WTC11 (cell line): ENCODE results near the gene SAP30BP. TPM values are rescaled to one million over a fixed set of nuclear protein-coding genes. Genes with fewer than 3 reads are reported as not detected.

ENCODE experiments used
- ATAC-seq: fragments of 200-7000 bp; cut with Tn5 transposase; 2 replicates; pipeline ENCODE4 v1.10.0; 2021; ENCODE audit warnings: mild to moderate bottlenecking, moderate library complexity
- CTCF ChIA-PET: fragments of 300-600 bp; sonication (Branson Sonifier 250); formaldehyde crosslinking; loops from one replicate; lab custom pipeline; 2021; ENCODE audit warnings: antibody characterized with exemption; lab: Charles Lee
- POLR2A ChIA-PET: fragments of 350-600 bp; sonication (Branson Sonifier 250); formaldehyde crosslinking; loops from one replicate; lab custom pipeline; 2021; ENCODE audit warnings: antibody characterized with exemption; lab: Charles Lee
- DNase-seq: peaks from one replicate; pipeline ENCODE4 v3.0.0; 2021; ENCODE audit warnings: low spot score
- H3K27ac Mint-ChIP-seq: 2 replicates; pipeline ENCODE4 v1.8.0; 2021; ENCODE audit warnings: mixed read lengths
- H3K27me3 Mint-ChIP-seq: 2 replicates; pipeline ENCODE4 v1.8.0; 2021; ENCODE audit warnings: low read depth, mild to moderate bottlenecking, moderate library complexity, mixed read lengths
- H3K36me3 Mint-ChIP-seq: 2 replicates; pipeline ENCODE4 v1.8.0; 2021; ENCODE audit warnings: mixed read lengths
- H3K4me1 Mint-ChIP-seq: 2 replicates; pipeline ENCODE4 v1.8.0; 2022; ENCODE audit warnings: mixed read lengths
- H3K4me3 Mint-ChIP-seq: 2 replicates; pipeline ENCODE4 v1.8.0; 2021; ENCODE audit warnings: mild to moderate bottlenecking, moderate library complexity, mixed read lengths
- H3K9me3 Mint-ChIP-seq: 2 replicates; pipeline ENCODE4 v1.8.0; 2021; ENCODE audit warnings: mixed read lengths
- CBFB ChIP-seq: sonication (generic); formaldehyde crosslinking; IDR thresholded peaks from 2 replicates; pipeline ENCODE4 v1.8.1; 2022; ENCODE audit warnings: mild to moderate bottlenecking, low read depth, missing genetic modification reagents
- CREB1 ChIP-seq: sonication (generic); formaldehyde crosslinking; IDR thresholded peaks from 2 replicates; pipeline ENCODE4 v1.8.0; 2023; ENCODE audit warnings: mild to moderate bottlenecking, missing genetic modification reagents
- ESRRA ChIP-seq: sonication (generic); formaldehyde crosslinking; IDR thresholded peaks from 2 replicates; pipeline ENCODE4 v1.8.1; 2022; ENCODE audit warnings: mild to moderate bottlenecking, missing genetic modification reagents, borderline replicate concordance
- GABPB1 ChIP-seq: sonication (generic); formaldehyde crosslinking; IDR thresholded peaks from 2 replicates; pipeline ENCODE4 v1.8.1; 2023; ENCODE audit warnings: mild to moderate bottlenecking, missing genetic modification reagents
- IRF2 ChIP-seq: sonication (generic); formaldehyde crosslinking; IDR thresholded peaks from 2 replicates; pipeline ENCODE4 v1.8.0; 2022; ENCODE audit warnings: low read depth, missing genetic modification reagents, borderline replicate concordance
- JAZF1 ChIP-seq: fragments of 250-450 bp; sonication (Bioruptor Pico); IDR thresholded peaks from 2 replicates; pipeline ENCODE4 v1.9.0; 2021; ENCODE audit warnings: moderate library complexity, mild to moderate bottlenecking, inconsistent platforms
- JUN ChIP-seq: sonication (generic); formaldehyde crosslinking; IDR thresholded peaks from 2 replicates; pipeline ENCODE4 v1.8.0; 2023; ENCODE audit warnings: mild to moderate bottlenecking, missing genetic modification reagents
- NFE2L1 ChIP-seq: sonication (generic); formaldehyde crosslinking; IDR thresholded peaks from 2 replicates; pipeline ENCODE4 v1.8.1; 2023; ENCODE audit warnings: missing genetic modification reagents
- NR2C2 ChIP-seq: sonication (generic); formaldehyde crosslinking; IDR thresholded peaks from 2 replicates; pipeline ENCODE4 v1.8.0; 2022; ENCODE audit warnings: mild to moderate bottlenecking, missing genetic modification reagents
- TEAD1 ChIP-seq: sonication (generic); formaldehyde crosslinking; IDR thresholded peaks from 2 replicates; pipeline ENCODE4 v1.8.0; 2022; ENCODE audit warnings: mild to moderate bottlenecking, missing genetic modification reagents
- TEAD4 ChIP-seq: sonication (generic); formaldehyde crosslinking; IDR thresholded peaks from 2 replicates; pipeline ENCODE4 v1.8.0; 2022; ENCODE audit warnings: mild to moderate bottlenecking, missing genetic modification reagents
- ZNF138 ChIP-seq: sonication (generic); formaldehyde crosslinking; conservative IDR thresholded peaks from 2 replicates; pipeline ENCODE4 v1.8.1; 2022; ENCODE audit warnings: mild to moderate bottlenecking, moderate library complexity, missing genetic modification reagents
- ZNF423 ChIP-seq: fragments of 250-450 bp; sonication (Bioruptor Pico); IDR thresholded peaks from 2 replicates; pipeline ENCODE4 v2.1.2; 2022; ENCODE audit warnings: mild to moderate bottlenecking, moderate library complexity
- ZNF671 ChIP-seq: fragments of 250-450 bp; sonication (Bioruptor Pico); IDR thresholded peaks from 2 replicates; pipeline ENCODE4 v1.8.0; 2021; ENCODE audit warnings: mild to moderate bottlenecking
- total RNA-seq: library from RNA; stranded (reverse); gene quantifications from 3 replicates; pipeline ENCODE4 v1.2.3, GENCODE V29; 2021
- TF ChIP-seq, protein P1 (sequence below): sonication (generic); formaldehyde crosslinking; IDR thresholded peaks from 2 replicates; pipeline ENCODE4 v1.8.0; 2022; ENCODE audit warnings: mild to moderate bottlenecking, missing genetic modification reagents
- TF ChIP-seq, protein P2 (sequence below): sonication (generic); formaldehyde crosslinking; IDR thresholded peaks from 2 replicates; pipeline ENCODE4 v1.8.1; 2023; ENCODE audit warnings: mild to moderate bottlenecking, missing genetic modification reagents, moderate library complexity
- TF ChIP-seq, protein P3 (sequence below): fragments of 250-450 bp; sonication (Bioruptor Pico); IDR thresholded peaks from 2 replicates; pipeline ENCODE4 v1.9.0; 2021; ENCODE audit warnings: mild to moderate bottlenecking
- TF ChIP-seq, protein P4 (sequence below): sonication (generic); formaldehyde crosslinking; IDR thresholded peaks from 2 replicates; pipeline ENCODE4 v1.8.1; 2023; ENCODE audit warnings: mild to moderate bottlenecking, missing genetic modification reagents
- TF ChIP-seq, protein P5 (sequence below): sonication (generic); formaldehyde crosslinking; IDR thresholded peaks from 2 replicates; pipeline ENCODE4 v1.8.1; 2022; ENCODE audit warnings: low read depth, mild to moderate bottlenecking, moderate library complexity, missing genetic modification reagents, borderline replicate concordance
- TF ChIP-seq, protein P6 (sequence below): sonication (generic); formaldehyde crosslinking; IDR thresholded peaks from 2 replicates; pipeline ENCODE4 v1.8.0; 2023; ENCODE audit warnings: mild to moderate bottlenecking, missing genetic modification reagents

The SAP30BP gene
- total RNA-seq, 1 experiment from 2014 or later = 86.8 TPM

DNA sequence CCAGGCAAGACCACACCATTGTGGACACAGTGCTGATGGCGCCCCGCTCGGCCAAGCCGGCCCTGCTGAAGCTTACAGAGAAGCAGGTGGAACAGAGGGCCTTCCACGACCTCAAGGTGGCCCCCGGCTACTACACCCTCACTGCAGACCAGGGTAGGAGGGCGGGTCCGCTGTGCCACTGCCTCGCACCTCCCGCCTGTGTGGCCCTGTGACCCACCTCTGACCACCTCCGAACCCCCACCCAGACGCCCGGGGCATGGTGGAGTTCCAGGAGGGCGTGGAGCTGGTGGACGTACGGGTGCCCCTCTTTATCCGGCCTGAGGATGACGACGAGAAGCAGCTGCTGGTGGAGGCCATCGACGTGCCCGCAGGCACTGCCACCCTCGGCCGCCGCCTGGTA is 75.2 kb downstream of the SAP30BP start:
- no peak for ATAC-seq
- CTCF ChIA-PET = interaction anchor here (0.5 to 1.6 kb wide), 4 partner anchors 10 to 109 kb away, joined by 3 to 9 read pairs (median 4); partner anchors contain the start of gene SMIM5
- no peaks in the 10 kb centered on the region for H3K27me3 Mint-ChIP-seq

DNA sequence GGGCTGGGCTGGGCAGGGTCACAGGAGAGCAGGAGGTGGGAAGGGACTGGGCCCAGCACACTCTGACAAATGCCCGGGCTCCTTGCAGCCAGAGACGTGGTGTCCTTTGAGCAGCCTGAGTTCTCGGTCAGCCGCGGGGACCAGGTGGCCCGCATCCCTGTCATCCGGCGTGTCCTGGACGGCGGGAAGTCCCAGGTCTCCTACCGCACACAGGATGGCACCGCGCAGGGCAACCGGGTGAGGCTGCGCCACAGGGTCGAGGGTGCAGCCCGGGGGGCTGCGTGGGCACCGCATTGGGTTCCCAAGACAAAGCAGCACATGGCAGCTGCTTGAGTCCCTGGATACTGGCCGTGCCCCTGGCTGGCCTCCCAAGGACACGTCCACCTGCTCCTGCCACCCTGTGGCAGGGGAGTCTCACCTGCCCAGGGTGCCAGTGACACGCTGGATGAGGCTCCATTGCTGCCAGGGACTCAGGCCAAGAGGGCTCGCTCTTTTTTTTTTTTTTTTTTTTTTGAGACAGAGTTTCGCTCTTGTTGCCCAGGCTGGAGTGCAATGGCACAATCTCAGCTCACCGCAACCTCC is 76.6 kb downstream of the SAP30BP start:
- H3K9me3 Mint-ChIP-seq = no peaks in the 10 kb centered on the region
- H3K27ac Mint-ChIP-seq = no peak overlapping the region
- no peaks in the 10 kb centered on the region for H3K36me3 Mint-ChIP-seq
- DNase-seq (no peak), ATAC-seq (no peak)
- TF ChIP-seq ZNF423 (no peak), ZNF138 (CRISPR knock-in tag) (no peak), ZNF671 (CRISPR knock-in tag) (no peak), IRF2 (CRISPR knock-in tag) (no peak)
- TF ChIP-seq, protein P1, sequence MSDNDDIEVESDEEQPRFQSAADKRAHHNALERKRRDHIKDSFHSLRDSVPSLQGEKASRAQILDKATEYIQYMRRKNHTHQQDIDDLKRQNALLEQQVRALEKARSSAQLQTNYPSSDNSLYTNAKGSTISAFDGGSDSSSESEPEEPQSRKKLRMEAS = no peak
- TF ChIP-seq, protein P2, sequence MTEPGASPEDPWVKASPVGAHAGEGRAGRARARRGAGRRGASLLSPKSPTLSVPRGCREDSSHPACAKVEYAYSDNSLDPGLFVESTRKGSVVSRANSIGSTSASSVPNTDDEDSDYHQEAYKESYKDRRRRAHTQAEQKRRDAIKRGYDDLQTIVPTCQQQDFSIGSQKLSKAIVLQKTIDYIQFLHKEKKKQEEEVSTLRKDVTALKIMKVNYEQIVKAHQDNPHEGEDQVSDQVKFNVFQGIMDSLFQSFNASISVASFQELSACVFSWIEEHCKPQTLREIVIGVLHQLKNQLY (CRISPR knock-in tag) = no peak
- TF ChIP-seq, protein P3, sequence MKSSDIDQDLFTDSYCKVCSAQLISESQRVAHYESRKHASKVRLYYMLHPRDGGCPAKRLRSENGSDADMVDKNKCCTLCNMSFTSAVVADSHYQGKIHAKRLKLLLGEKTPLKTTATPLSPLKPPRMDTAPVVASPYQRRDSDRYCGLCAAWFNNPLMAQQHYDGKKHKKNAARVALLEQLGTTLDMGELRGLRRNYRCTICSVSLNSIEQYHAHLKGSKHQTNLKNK (CRISPR knock-in tag) = no peak
- TF ChIP-seq, protein P4, sequence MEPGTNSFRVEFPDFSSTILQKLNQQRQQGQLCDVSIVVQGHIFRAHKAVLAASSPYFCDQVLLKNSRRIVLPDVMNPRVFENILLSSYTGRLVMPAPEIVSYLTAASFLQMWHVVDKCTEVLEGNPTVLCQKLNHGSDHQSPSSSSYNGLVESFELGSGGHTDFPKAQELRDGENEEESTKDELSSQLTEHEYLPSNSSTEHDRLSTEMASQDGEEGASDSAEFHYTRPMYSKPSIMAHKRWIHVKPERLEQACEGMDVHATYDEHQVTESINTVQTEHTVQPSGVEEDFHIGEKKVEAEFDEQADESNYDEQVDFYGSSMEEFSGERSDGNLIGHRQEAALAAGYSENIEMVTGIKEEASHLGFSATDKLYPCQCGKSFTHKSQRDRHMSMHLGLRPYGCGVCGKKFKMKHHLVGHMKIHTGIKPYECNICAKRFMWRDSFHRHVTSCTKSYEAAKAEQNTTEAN (CRISPR knock-in tag) = no peak
- no peaks in the 10 kb centered on the region for H3K27me3 Mint-ChIP-seq
- H3K4me3 Mint-ChIP-seq = no peak overlapping the region
- ChIA-PET CTCF (interaction anchor here (0.7 to 1.8 kb wide), 2 partner anchors 18 to 142 kb away, joined by 3 to 8 read pairs; no protein-coding TSS in a partner anchor), POLR2A (no interaction called here)
- H3K4me1 Mint-ChIP-seq = no peaks in the 10 kb centered on the region

More for the DNA sequence above, 75.2 kb downstream of the SAP30BP start:
- no peak for TF ChIP-seq ZNF671 (CRISPR knock-in tag)
- no peak for TF ChIP-seq TEAD4 (CRISPR knock-in tag)
- TF ChIP-seq TEAD1 (CRISPR knock-in tag) = no peak
- TF ChIP-seq, protein P3 (CRISPR knock-in tag) = no peak
- TF ChIP-seq, protein P5, sequence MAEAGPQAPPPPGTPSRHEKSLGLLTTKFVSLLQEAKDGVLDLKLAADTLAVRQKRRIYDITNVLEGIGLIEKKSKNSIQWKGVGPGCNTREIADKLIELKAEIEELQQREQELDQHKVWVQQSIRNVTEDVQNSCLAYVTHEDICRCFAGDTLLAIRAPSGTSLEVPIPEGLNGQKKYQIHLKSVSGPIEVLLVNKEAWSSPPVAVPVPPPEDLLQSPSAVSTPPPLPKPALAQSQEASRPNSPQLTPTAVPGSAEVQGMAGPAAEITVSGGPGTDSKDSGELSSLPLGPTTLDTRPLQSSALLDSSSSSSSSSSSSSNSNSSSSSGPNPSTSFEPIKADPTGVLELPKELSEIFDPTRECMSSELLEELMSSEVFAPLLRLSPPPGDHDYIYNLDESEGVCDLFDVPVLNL = no peak
- TF ChIP-seq ESRRA (CRISPR knock-in tag) = no peak
- TF ChIP-seq, protein P6, sequence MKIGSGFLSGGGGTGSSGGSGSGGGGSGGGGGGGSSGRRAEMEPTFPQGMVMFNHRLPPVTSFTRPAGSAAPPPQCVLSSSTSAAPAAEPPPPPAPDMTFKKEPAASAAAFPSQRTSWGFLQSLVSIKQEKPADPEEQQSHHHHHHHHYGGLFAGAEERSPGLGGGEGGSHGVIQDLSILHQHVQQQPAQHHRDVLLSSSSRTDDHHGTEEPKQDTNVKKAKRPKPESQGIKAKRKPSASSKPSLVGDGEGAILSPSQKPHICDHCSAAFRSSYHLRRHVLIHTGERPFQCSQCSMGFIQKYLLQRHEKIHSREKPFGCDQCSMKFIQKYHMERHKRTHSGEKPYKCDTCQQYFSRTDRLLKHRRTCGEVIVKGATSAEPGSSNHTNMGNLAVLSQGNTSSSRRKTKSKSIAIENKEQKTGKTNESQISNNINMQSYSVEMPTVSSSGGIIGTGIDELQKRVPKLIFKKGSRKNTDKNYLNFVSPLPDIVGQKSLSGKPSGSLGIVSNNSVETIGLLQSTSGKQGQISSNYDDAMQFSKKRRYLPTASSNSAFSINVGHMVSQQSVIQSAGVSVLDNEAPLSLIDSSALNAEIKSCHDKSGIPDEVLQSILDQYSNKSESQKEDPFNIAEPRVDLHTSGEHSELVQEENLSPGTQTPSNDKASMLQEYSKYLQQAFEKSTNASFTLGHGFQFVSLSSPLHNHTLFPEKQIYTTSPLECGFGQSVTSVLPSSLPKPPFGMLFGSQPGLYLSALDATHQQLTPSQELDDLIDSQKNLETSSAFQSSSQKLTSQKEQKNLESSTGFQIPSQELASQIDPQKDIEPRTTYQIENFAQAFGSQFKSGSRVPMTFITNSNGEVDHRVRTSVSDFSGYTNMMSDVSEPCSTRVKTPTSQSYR (CRISPR knock-in tag) = no peak
- no peak for TF ChIP-seq ZNF138 (CRISPR knock-in tag)
- H3K9me3 Mint-ChIP-seq = no peaks in the 10 kb centered on the region
- no peak for DNase-seq
- no peaks in the 10 kb centered on the region for H3K36me3 Mint-ChIP-seq
- POLR2A ChIA-PET = no interaction called here
- no peaks in the 10 kb centered on the region for H3K4me1 Mint-ChIP-seq
- H3K27ac Mint-ChIP-seq = no peak overlapping the region
- no peak overlapping the region for H3K4me3 Mint-ChIP-seq

DNA sequence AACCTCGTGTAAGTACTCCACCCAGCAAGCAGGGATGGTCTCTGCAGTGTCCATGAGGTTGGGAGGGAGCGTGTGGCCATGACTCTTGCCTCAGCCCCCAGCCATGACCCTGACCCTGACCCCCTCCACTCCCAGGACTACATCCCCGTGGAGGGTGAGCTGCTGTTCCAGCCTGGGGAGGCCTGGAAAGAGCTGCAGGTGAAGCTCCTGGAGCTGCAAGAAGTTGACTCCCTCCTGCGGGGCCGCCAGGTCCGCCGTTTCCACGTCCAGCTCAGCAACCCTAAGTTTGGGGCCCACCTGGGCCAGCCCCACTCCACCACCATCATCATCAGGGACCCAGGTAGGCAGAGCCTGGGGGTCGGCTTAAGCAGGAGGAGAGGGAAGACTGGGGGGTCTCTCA is 81.6 kb downstream of the SAP30BP start:
- no peak overlapping the region for H3K27ac Mint-ChIP-seq
- CTCF ChIA-PET = interaction anchor here (0.7 to 9.4 kb wide), 28 partner anchors 11 to 791 kb away, joined by 3 to 318 read pairs (median 12); partner anchors contain the start of genes GALK1, ITGB4, RECQL5 and SAP30BP
- POLR2A ChIA-PET = interaction anchor here (0.6 kb wide), 1 partner anchor 84 kb away, joined by 8 read pairs; no protein-coding TSS in a partner anchor
- no peak for DNase-seq
- H3K4me3 Mint-ChIP-seq = no peak overlapping the region
- no peaks in the 10 kb centered on the region for H3K9me3 Mint-ChIP-seq
- no peaks in the 10 kb centered on the region for H3K36me3 Mint-ChIP-seq
- ATAC-seq = no peak
- TF ChIP-seq NFE2L1 (CRISPR knock-in tag) = no peak
- TF ChIP-seq, protein P1 = no peak
- no peak for TF ChIP-seq CREB1 (CRISPR knock-in tag)
- no peak for TF ChIP-seq NR2C2 (CRISPR knock-in tag)
- no peak for TF ChIP-seq ZNF423
- TF ChIP-seq JAZF1 = no peak
- TF ChIP-seq GABPB1 (CRISPR knock-in tag) = no peak
- TF ChIP-seq CBFB (CRISPR knock-in tag) = no peak
- no peak for TF ChIP-seq JUN (CRISPR knock-in tag)
- TF ChIP-seq ZNF138 (CRISPR knock-in tag) = no peak
- TF ChIP-seq, all 79 proteins: peak for 0
- H3K27me3 Mint-ChIP-seq = 0 out of 2 replicates have a peak, but pooled peaks cover 3% of the 10 kb centered on the region
- no peaks in the 10 kb centered on the region for H3K4me1 Mint-ChIP-seq
